NCI-H748 (cell line): Measurements from ENCODE around the gene UPK3BL2.
"Not testable (repeated sequence)": the region's sequence is repeated elsewhere in the genome, so short reads cannot be mapped to it uniquely, and the experiment has no call there.

Experiments
- DNase-seq: peaks from one replicate; lab custom pipeline; 2025; ENCODE audit not compliant: unreplicated experiment; lab: John Stamatoyannopoulos, UW

UPK3BL2 gene

DNA sequence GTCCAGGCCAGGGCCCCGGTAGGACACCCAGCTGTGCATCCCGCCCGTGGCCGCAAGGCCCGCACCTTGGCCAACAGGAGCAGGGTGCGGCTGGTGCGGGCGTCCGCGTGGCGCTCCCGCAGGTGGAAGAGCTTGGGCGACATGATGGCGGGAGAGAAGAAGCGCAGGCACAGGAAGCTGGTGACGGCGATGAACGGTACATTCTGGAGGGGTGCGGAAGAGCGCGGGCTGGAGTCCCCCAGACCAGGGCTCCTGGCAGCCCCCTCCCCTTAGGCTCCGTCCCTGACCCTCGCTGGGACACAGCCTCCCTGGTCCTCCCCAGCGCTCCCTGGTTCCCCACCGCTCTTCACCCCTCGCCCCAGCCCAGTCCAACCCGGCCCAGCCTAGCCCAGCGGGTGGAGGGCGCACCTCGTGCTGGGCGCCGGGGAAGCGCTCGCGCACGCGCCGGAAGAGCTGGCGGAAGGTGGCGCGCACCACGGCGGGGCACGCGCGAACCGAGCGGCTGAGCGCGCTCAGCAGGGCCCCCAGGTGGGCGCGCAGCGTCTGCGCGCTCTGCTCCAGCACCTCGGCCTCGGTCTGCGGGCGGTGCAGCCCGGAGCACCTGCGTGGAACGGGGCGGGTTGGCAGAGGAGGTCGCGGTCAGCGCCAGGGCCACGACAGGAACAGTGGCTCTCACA is 48.9 kb downstream of the UPK3BL2 start:
- not testable (repeated sequence) for DNase-seq

- not testable (repeated sequence) for DNase-seq
Observed at GRCh38 chr7:102494026-102494425, 49.5 kb downstream of the UPK3BL2 start.

DNA sequence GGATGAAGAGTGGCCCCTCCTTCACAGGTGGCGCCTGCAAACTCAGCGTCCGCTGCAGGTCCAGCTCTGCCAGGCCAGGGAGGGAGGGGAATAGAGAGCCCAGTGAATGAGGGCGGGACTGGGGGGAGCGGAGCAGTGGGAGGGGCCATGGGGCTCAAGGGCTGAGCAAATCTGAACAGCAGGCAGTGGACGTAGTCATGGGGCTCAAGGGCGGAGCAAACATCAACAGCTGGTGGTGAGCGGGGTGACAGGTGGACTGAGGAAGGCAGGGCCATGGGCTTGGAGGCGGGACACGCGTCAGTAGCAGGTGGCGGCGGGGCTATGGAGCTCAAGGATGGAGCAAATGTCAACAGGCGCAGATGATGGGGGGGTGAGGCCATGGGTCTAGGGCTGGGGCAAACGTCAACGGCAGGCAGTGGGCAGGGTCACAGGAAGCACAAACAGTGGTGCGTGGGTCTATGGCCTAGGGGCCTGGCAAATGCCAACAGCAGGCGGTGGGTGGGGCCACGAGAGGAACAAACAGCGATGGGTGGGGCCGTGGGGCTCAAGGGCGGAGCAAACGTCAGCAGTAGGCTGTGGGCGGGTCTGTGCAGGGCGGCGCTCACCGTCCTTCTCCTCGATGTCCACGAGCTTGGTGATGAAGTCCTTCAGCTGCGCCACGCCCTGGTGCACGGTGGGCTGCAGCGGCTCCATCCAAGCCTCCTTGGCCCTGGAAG is 50.1 kb downstream of the UPK3BL2 start:
- DNase-seq, result not testable (repeated sequence)

DNA sequence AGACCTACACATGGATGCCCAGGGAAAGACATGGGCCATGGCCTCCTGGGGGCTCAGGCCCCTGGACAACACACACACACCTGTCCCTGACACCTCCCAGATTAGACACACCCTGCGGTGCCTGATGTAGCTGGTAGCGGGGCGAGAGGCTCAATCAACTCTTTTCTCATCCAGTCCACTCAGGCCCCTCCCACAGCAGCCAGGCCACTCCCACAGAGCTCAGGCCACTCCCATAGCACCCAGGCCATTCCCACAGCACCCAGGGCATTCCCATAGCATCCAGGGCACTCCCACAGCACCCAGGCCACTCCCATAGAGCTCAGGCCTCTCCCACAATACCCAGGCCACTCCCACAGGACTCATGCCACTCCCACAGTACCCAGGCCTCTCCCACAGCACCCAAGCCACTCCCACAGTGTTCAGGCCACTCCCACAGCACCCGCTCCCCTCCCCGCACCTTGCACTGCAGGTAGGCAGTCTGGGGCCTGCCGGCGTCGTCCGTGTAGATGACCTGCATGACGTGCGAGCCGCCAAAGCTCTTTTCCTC is 52.9 kb downstream of the UPK3BL2 start:
- not testable (repeated sequence) for DNase-seq
